GM21381 (cell line): ENCODE results near the gene C11orf68.
A peak's percentile ranks its signal among the peaks of the same experiment; 100 is the strongest.
"Not testable (repeated sequence)": the region's sequence is repeated elsewhere in the genome, so short reads cannot be mapped to it uniquely, and the experiment has no call there.

Experiments used
- ATAC-seq: cut with Tn5 transposase; IDR thresholded peaks from one replicate; pipeline ENCODE4 v1.9.1; 2021; ENCODE audit warnings: mild to moderate bottlenecking, moderate library complexity; ENCODE audit not compliant: unreplicated experiment

C11orf68 gene

GRCh38 chr11:65915101-65915820, 3.6 kb downstream of the C11orf68 start:
- ATAC-seq = no peak

- no peak for ATAC-seq
Observed at GRCh38 chr11:65912845-65913244, 6.0 kb downstream of the C11orf68 start.

GRCh38 chr11:65911682-65912568, 6.9 kb downstream of the C11orf68 start:
- no peak for ATAC-seq

GRCh38 chr11:65907878-65908277, 11.0 kb downstream of the C11orf68 start:
- ATAC-seq = no peak

GRCh38 chr11:65906602-65907001, 12.3 kb downstream of the C11orf68 start:
- no peak for ATAC-seq

- no peak for ATAC-seq
Observed at GRCh38 chr11:65903715-65904114, 15.1 kb downstream of the C11orf68 start.

- no peak for ATAC-seq
Observed at GRCh38 chr11:65903068-65903481, 15.8 kb downstream of the C11orf68 start.

- ATAC-seq = no peak
Observed at GRCh38 chr11:65900899-65901180, 18.0 kb downstream of the C11orf68 start.

GRCh38 chr11:65900125-65900898, 18.6 kb downstream of the C11orf68 start, which contains the start of gene FOSL1:
FOSL1 (minus strand) TSS chr11:65900388; CDS start chr11:65900339, 49 bp downstream.
- ATAC-seq = peak; percentile 73

- ATAC-seq = no peak
Observed at GRCh38 chr11:65899356-65900124, 19.3 kb downstream of the C11orf68 start.

- no peak for ATAC-seq
Observed at GRCh38 chr11:65898656-65899355, 20.1 kb downstream of the C11orf68 start.

GRCh38 chr11:65897020-65897471, 21.8 kb downstream of the C11orf68 start:
- ATAC-seq = no peak

GRCh38 chr11:65896034-65896999, 22.5 kb downstream of the C11orf68 start:
- ATAC-seq = no peak

GRCh38 chr11:65895482-65895981, 23.3 kb downstream of the C11orf68 start:
- no peak for ATAC-seq

- ATAC-seq = no peak
Observed at GRCh38 chr11:65894034-65894591, 24.7 kb downstream of the C11orf68 start.

- ATAC-seq = no peak
Observed at GRCh38 chr11:65892661-65893317, 26.1 kb downstream of the C11orf68 start.

- not testable (repeated sequence) for ATAC-seq
Observed at GRCh38 chr11:65892137-65892540, 26.7 kb downstream of the C11orf68 start.
